Measurements from ENCODE around the gene ZDHHC22.

The ZDHHC22 gene

DNA sequence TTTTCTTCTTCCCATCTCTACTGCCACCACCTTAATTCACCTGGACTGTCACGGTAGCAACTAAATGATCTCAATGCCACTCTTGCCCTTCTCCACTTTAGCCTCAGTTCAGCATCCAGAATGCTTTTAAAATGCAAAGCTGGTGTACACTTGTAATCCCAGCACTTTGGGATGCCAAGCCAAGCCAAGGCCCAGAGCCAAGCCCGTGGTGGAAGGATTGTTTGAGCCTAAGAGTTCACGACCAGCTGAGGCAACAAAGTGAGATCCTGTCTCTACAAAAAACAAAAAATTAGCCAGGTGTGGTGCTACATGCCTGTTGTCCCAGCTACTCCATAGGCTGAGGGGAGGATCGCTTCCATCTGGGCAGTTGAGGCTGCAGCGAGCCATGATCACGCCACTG is 37.6 kb downstream of the ZDHHC22 start:
- no peak for DNase-seq (ENCODE audit: low read depth, low spot score)

- no peak for DNase-seq (ENCODE audit: low read depth, low spot score)
These were observed 38.1 kb downstream of the ZDHHC22 start for GRCh38 chr14:77103475-77103874.

- DNase-seq (ENCODE audit: low read depth, low spot score), result no peak
These were observed 39.4 kb downstream of the ZDHHC22 start for GRCh38 chr14:77102154-77102553.

GRCh38 chr14:77100961-77101360 is 40.6 kb downstream of the ZDHHC22 start:
- no peak for DNase-seq (ENCODE audit: low read depth, low spot score)

DNA sequence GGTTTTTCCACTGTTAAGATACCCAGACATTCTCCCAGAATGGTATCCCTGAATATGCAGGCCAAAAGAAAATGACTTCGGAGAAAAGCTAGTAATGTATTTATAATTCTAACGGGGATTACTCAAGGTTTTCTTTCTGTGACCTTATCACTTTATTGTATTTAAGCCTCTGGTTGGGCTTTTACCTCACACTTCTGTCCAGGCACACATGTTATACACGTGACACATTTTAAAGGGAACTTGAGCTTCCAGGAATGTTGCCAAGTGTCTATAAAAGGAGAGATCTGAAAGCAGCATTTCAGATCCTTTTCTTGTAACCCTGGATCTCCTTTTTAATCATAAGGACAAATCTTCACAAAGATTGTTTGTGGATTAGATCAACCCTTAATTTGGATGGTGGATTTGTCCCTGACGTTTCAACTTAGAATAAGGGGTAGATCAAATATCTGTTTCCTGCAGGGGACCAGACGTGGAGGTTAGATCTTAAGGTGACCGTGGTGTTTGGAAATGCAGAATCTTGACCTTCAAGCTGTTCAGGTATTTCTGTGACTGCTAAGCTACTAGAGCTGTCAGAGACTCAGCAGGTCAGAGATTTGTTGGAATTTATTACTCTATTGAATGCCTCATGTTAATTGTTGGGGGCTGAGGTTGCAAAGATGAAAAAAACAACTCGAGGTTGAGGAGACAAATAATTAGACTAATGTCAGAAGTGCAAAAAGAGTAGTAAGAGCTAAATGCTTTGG is 42.0 kb downstream of the ZDHHC22 start:
- DNase-seq (ENCODE audit: low read depth, low spot score), result no peak

- DNase-seq (ENCODE audit: low read depth, low spot score), result no peak
These were observed 42.9 kb downstream of the ZDHHC22 start for GRCh38 chr14:77098529-77099353.

GRCh38 chr14:77097700-77098528 is 43.7 kb downstream of the ZDHHC22 start, which contains the start of gene CIPC:
Gene CIPC, plus strand, starts transcription at chr14:77098258. Its CDS starts 7,451 bp downstream, at chr14:77105709.
- peak; percentile 96 for DNase-seq (ENCODE audit: low read depth, low spot score)

- DNase-seq (ENCODE audit: low read depth, low spot score), result peak; percentile 11
These were observed 44.4 kb downstream of the ZDHHC22 start for GRCh38 chr14:77097006-77097699.

GRCh38 chr14:77094672-77095284 is 46.8 kb downstream of the ZDHHC22 start:
- peak; percentile 33 for DNase-seq (ENCODE audit: low read depth, low spot score)

- DNase-seq (ENCODE audit: low read depth, low spot score), result no peak
These were observed 48.9 kb downstream of the ZDHHC22 start for GRCh38 chr14:77092676-77093075.

- DNase-seq (ENCODE audit: low read depth, low spot score), result no peak
These were observed 50.1 kb downstream of the ZDHHC22 start for GRCh38 chr14:77091518-77091917.

DNA sequence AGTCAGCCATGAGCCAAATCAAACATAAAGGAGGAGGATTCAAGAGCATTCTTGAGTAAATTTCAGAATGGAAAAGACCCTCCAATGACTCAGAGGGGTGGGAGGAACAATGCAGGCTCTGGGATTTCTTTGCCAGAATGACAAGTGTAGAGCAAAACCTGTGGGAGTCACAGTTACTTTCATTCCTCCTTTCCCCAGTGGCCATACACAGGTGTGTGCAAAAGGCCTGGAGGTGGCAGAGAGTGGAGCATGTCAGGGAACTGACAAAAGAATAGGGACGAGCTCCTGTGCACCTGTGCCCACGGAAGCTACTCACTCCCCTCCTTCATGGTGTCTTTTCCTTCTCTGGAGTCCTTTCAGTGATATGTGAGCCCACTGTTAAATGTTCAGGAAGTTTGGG is 52.9 kb downstream of the ZDHHC22 start:
- no peak for DNase-seq (ENCODE audit: low read depth, low spot score)

DNA sequence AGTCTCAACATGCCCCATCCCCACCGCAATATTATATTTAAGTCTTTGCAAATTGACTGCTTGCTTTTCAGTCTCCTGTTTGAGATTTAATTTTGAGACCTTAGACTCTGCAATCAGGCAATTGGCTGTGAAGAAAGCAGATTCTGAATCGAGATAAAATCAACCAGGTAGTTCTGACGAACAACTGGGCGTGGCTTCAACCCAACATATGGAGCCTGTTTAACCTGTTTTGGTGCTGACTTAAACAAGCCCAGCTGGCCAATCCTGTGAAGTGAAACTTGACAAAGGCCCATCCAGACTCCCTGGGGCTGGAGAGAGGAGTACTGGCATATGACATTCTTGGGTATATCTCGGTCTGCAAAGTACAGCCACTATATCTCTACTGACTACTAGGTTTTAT is 53.4 kb downstream of the ZDHHC22 start:
- no peak for DNase-seq (ENCODE audit: low read depth, low spot score)

DNA sequence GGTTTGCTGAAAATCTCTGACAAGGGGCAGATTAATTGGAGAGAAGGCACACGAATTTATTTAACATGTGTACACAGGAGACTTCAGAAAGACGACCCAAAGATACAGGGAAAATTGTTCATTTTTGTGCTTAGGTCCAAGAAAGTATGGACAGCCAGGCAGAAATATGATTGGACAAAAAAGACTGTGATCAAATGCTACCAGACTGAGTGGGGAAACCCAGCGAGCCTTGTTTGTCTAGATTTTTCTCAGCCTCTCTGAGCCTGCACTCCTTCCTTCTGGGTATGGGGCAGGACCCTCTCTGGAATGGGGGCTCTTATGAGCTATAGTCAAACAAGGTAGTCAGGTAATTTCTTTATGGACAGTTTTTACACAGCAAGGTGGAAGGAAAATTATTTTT is 54.0 kb downstream of the ZDHHC22 start:
- DNase-seq (ENCODE audit: low read depth, low spot score), result no peak

- no peak for DNase-seq (ENCODE audit: low read depth, low spot score)
These were observed 54.6 kb downstream of the ZDHHC22 start for GRCh38 chr14:77086951-77087350.

DNA sequence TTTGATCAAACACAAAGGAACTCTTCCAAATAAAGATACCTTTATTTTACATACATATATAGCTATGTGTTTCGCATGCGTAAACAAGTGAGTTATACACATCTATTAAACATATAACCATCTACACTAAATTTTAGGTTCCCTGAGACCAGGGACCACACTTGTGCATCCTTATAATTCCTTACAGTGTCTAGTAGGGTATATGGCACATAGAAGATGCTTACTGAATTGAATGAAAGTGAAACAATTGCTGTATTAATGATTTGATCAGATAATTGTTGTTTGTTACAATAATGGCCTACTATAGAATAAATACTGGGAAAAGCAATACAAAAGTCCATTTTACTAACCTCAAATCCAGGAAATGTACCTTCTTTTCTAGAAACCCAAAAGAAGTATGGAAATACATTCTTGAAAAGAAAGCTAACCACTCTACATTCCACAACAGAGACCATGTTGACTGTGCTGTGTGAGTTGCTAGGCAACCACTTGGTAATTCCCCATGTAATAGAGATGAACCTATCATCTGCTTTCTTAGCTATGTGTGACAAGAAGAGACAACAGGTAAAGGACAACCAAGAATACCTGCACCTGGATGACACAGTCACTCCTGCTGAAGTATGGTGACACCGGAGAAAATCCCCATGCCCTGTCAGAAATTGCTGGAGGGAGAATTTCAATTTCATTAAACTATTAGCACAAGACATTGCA is 55.4 kb downstream of the ZDHHC22 start:
- no peak for DNase-seq (ENCODE audit: low read depth, low spot score)

- DNase-seq (ENCODE audit: low read depth, low spot score), result no peak
These were observed 56.1 kb downstream of the ZDHHC22 start for GRCh38 chr14:77085538-77085937.

- no peak for DNase-seq (ENCODE audit: low read depth, low spot score)
These were observed 56.6 kb downstream of the ZDHHC22 start for GRCh38 chr14:77084985-77085384.

GRCh38 chr14:77083082-77083481 is 58.5 kb downstream of the ZDHHC22 start:
- no peak for DNase-seq (ENCODE audit: low read depth, low spot score)

GRCh38 chr14:77082356-77082755 is 59.2 kb downstream of the ZDHHC22 start:
- no peak for DNase-seq (ENCODE audit: low read depth, low spot score)
